ENCODE measurements around the gene MPV17L. TPM values are rescaled to one million over a fixed set of nuclear protein-coding genes. Genes with fewer than 3 reads are reported as not detected.
"Not testable (repeated sequence)": the region's sequence is repeated elsewhere in the genome, so short reads cannot be mapped to it uniquely, and the experiment has no call there.

Gene MPV17L
- total RNA-seq, 2 donors from 2014 or later = not detected

GRCh38 chr16:15443753-15444152 lies 48.2 kb downstream of the MPV17L start:
- DNase-seq (no peak), ATAC-seq (no peak)
- no peak overlapping the region for H3K4me3 Mint-ChIP-seq
- no peaks in the 10 kb centered on the region for H3K4me1 Mint-ChIP-seq
- H3K27ac Mint-ChIP-seq = no peak overlapping the region
- no peaks in the 10 kb centered on the region for H3K9me3 ChIP-seq (ENCODE audit: control insufficient read depth, low read length, poor library complexity, severe bottlenecking)
- H3K27me3 Mint-ChIP-seq = peaks cover 10% of the 10 kb centered on the region
- H3K36me3 Mint-ChIP-seq (ENCODE audit: low read depth) = peaks cover 3% of the 10 kb centered on the region

- Mint-ChIP-seq H3K36me3 (ENCODE audit: low read depth) (peaks cover 3% of the 10 kb centered on the region), H3K4me1 (no peaks in the 10 kb centered on the region), H3K4me3 (no peak overlapping the region), H3K27me3 (peaks cover 8% of the 10 kb centered on the region), H3K27ac (no peak overlapping the region)
- DNase-seq = no peak
- no peak for ATAC-seq
- no peaks in the 10 kb centered on the region for H3K9me3 ChIP-seq (ENCODE audit: control insufficient read depth, low read length, poor library complexity, severe bottlenecking)
Measured at GRCh38 chr16:15444264-15444663, 48.7 kb downstream of the MPV17L start.

- H3K27me3 Mint-ChIP-seq = peaks cover 4% of the 10 kb centered on the region
- no peak for DNase-seq
- no peaks in the 10 kb centered on the region for H3K4me1 Mint-ChIP-seq
- H3K27ac Mint-ChIP-seq = no peak overlapping the region
- ATAC-seq = no peak
- peaks cover 3% of the 10 kb centered on the region for H3K36me3 Mint-ChIP-seq (ENCODE audit: low read depth)
- H3K9me3 ChIP-seq (ENCODE audit: control insufficient read depth, low read length, poor library complexity, severe bottlenecking) = no peaks in the 10 kb centered on the region
- no peak overlapping the region for H3K4me3 Mint-ChIP-seq
Measured at GRCh38 chr16:15445450-15445849, 49.9 kb downstream of the MPV17L start.

- Mint-ChIP-seq H3K4me3 (no peak overlapping the region), H3K27me3 (no peaks in the 10 kb centered on the region), H3K27ac (no peak overlapping the region), H3K4me1 (no peaks in the 10 kb centered on the region), H3K36me3 (ENCODE audit: low read depth) (peaks cover 3% of the 10 kb centered on the region)
- ATAC-seq (no peak), DNase-seq (no peak)
- H3K9me3 ChIP-seq (ENCODE audit: control insufficient read depth, low read length, poor library complexity, severe bottlenecking) = no peaks in the 10 kb centered on the region
Measured at GRCh38 chr16:15446901-15447300, 51.3 kb downstream of the MPV17L start.

GRCh38 chr16:15450624-15451023 lies 55.1 kb downstream of the MPV17L start:
- no peaks in the 10 kb centered on the region for H3K27me3 Mint-ChIP-seq
- peaks cover 2% of the 10 kb centered on the region for H3K4me1 Mint-ChIP-seq
- no peak for ATAC-seq
- H3K27ac Mint-ChIP-seq = no peak overlapping the region
- no peak for DNase-seq
- H3K4me3 Mint-ChIP-seq = no peak overlapping the region
- no peaks in the 10 kb centered on the region for H3K9me3 ChIP-seq (ENCODE audit: control insufficient read depth, low read length, poor library complexity, severe bottlenecking)
- peaks cover 3% of the 10 kb centered on the region for H3K36me3 Mint-ChIP-seq (ENCODE audit: low read depth)

- H3K4me1 Mint-ChIP-seq = peaks cover 2% of the 10 kb centered on the region
- no peaks in the 10 kb centered on the region for H3K9me3 ChIP-seq (ENCODE audit: control insufficient read depth, low read length, poor library complexity, severe bottlenecking)
- DNase-seq = no peak
- no peak overlapping the region for H3K4me3 Mint-ChIP-seq
- no peak for ATAC-seq
- no peaks in the 10 kb centered on the region for H3K27me3 Mint-ChIP-seq
- peaks cover 3% of the 10 kb centered on the region for H3K36me3 Mint-ChIP-seq (ENCODE audit: low read depth)
- H3K27ac Mint-ChIP-seq = no peak overlapping the region
Measured at GRCh38 chr16:15451098-15451731, 55.7 kb downstream of the MPV17L start.

GRCh38 chr16:15452246-15452855 lies 56.8 kb downstream of the MPV17L start:
- H3K4me3 Mint-ChIP-seq = no peak overlapping the region
- no peaks in the 10 kb centered on the region for H3K9me3 ChIP-seq (ENCODE audit: control insufficient read depth, low read length, poor library complexity, severe bottlenecking)
- H3K4me1 Mint-ChIP-seq = peaks cover 2% of the 10 kb centered on the region
- no peak overlapping the region for H3K27ac Mint-ChIP-seq
- peaks cover 2% of the 10 kb centered on the region for H3K27me3 Mint-ChIP-seq
- DNase-seq = no peak
- no peak for ATAC-seq
- H3K36me3 Mint-ChIP-seq (ENCODE audit: low read depth) = peaks cover 3% of the 10 kb centered on the region

- H3K4me3 Mint-ChIP-seq; H3K4me1 Mint-ChIP-seq; H3K27ac Mint-ChIP-seq; H3K9me3 ChIP-seq (ENCODE audit: control insufficient read depth, low read length, poor library complexity, severe bottlenecking); DNase-seq; H3K36me3 Mint-ChIP-seq (ENCODE audit: low read depth); ATAC-seq: not testable (repeated sequence)
- peaks cover 11% of the 10 kb centered on the region for H3K27me3 Mint-ChIP-seq
Measured at GRCh38 chr16:15453296-15453695, 57.7 kb downstream of the MPV17L start.

- H3K27ac Mint-ChIP-seq; H3K36me3 Mint-ChIP-seq (ENCODE audit: low read depth); ATAC-seq; DNase-seq; H3K9me3 ChIP-seq (ENCODE audit: control insufficient read depth, low read length, poor library complexity, severe bottlenecking); H3K4me1 Mint-ChIP-seq; H3K4me3 Mint-ChIP-seq: not testable (repeated sequence)
- peaks cover 23% of the 10 kb centered on the region for H3K27me3 Mint-ChIP-seq
Measured at GRCh38 chr16:15454933-15455332, 59.4 kb downstream of the MPV17L start.

GRCh38 chr16:15457400-15457799 lies 61.8 kb downstream of the MPV17L start:
- no peak for ATAC-seq
- Mint-ChIP-seq H3K4me3 (no peak overlapping the region), H3K36me3 (ENCODE audit: low read depth) (no peaks in the 10 kb centered on the region), H3K27me3 (peaks cover 26% of the 10 kb centered on the region), H3K4me1 (peaks cover 2% of the 10 kb centered on the region), H3K27ac (no peak overlapping the region)
- no peaks in the 10 kb centered on the region for H3K9me3 ChIP-seq (ENCODE audit: control insufficient read depth, low read length, poor library complexity, severe bottlenecking)
- DNase-seq = no peak

- DNase-seq (no peak), ATAC-seq (no peak)
- Mint-ChIP-seq H3K27me3 (peaks cover 26% of the 10 kb centered on the region), H3K4me3 (no peak overlapping the region), H3K36me3 (ENCODE audit: low read depth) (no peaks in the 10 kb centered on the region), H3K27ac (no peak overlapping the region), H3K4me1 (peaks cover 2% of the 10 kb centered on the region)
- H3K9me3 ChIP-seq (ENCODE audit: control insufficient read depth, low read length, poor library complexity, severe bottlenecking) = no peaks in the 10 kb centered on the region
Measured at GRCh38 chr16:15457958-15458357, 62.4 kb downstream of the MPV17L start.

- Mint-ChIP-seq H3K4me1 (peaks cover under 1% of the 10 kb centered on the region), H3K4me3 (no peak overlapping the region), H3K27ac (no peak overlapping the region), H3K36me3 (ENCODE audit: low read depth) (no peaks in the 10 kb centered on the region), H3K27me3 (peaks cover 26% of the 10 kb centered on the region)
- DNase-seq (no peak), ATAC-seq (no peak)
- H3K9me3 ChIP-seq (ENCODE audit: control insufficient read depth, low read length, poor library complexity, severe bottlenecking) = no peaks in the 10 kb centered on the region
Measured at GRCh38 chr16:15459791-15460190, 64.2 kb downstream of the MPV17L start.

- DNase-seq = no peak
- Mint-ChIP-seq H3K36me3 (ENCODE audit: low read depth) (no peaks in the 10 kb centered on the region), H3K4me1 (no peaks in the 10 kb centered on the region)
Measured at GRCh38 chr16:15460601-15461000, 65.0 kb downstream of the MPV17L start.

GRCh38 chr16:15461376-15461775 lies 65.8 kb downstream of the MPV17L start:
- no peaks in the 10 kb centered on the region for H3K9me3 ChIP-seq (ENCODE audit: control insufficient read depth, low read length, poor library complexity, severe bottlenecking)
- H3K27me3 Mint-ChIP-seq = peaks cover 26% of the 10 kb centered on the region
- no peaks in the 10 kb centered on the region for H3K4me1 Mint-ChIP-seq
- no peak for DNase-seq
- H3K4me3 Mint-ChIP-seq = no peak overlapping the region
- ATAC-seq = no peak
- H3K27ac Mint-ChIP-seq = no peak overlapping the region
- H3K36me3 Mint-ChIP-seq (ENCODE audit: low read depth) = no peaks in the 10 kb centered on the region

More at GRCh38 chr16:15460601-15461000, 65.0 kb downstream of the MPV17L start:
- no peak overlapping the region for H3K27ac Mint-ChIP-seq
- no peak for ATAC-seq
- peaks cover 26% of the 10 kb centered on the region for H3K27me3 Mint-ChIP-seq
- no peaks in the 10 kb centered on the region for H3K9me3 ChIP-seq (ENCODE audit: control insufficient read depth, low read length, poor library complexity, severe bottlenecking)
- H3K4me3 Mint-ChIP-seq = no peak overlapping the region
